SU-DHL-6 (cell line): ENCODE measurements around the gene SLC9A3.

Experiments
- EZH2phosphoT487 ChIP-seq: fragments of 200-600 bp; sonication (generic), shearing (Covaris generic); conservative IDR thresholded peaks from 2 replicates; pipeline ENCODE4 v1.6.1; 2018; ENCODE audit warnings: mild to moderate bottlenecking, antibody characterized with exemption, low read length, moderate library complexity, mixed read lengths
- TF ChIP-seq, protein P1 (sequence below): fragments of 200-600 bp; sonication (generic); IDR thresholded peaks from one replicate; pipeline ENCODE4 v1.5.1; 2017; ENCODE audit warnings: antibody characterized with exemption, mild to moderate bottlenecking, low read length, moderate library complexity; ENCODE audit not compliant: insufficient read depth, poor library complexity, severe bottlenecking

- TF ChIP-seq, protein P1, sequence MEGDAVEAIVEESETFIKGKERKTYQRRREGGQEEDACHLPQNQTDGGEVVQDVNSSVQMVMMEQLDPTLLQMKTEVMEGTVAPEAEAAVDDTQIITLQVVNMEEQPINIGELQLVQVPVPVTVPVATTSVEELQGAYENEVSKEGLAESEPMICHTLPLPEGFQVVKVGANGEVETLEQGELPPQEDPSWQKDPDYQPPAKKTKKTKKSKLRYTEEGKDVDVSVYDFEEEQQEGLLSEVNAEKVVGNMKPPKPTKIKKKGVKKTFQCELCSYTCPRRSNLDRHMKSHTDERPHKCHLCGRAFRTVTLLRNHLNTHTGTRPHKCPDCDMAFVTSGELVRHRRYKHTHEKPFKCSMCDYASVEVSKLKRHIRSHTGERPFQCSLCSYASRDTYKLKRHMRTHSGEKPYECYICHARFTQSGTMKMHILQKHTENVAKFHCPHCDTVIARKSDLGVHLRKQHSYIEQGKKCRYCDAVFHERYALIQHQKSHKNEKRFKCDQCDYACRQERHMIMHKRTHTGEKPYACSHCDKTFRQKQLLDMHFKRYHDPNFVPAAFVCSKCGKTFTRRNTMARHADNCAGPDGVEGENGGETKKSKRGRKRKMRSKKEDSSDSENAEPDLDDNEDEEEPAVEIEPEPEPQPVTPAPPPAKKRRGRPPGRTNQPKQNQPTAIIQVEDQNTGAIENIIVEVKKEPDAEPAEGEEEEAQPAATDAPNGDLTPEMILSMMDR: no peak
- TF ChIP-seq EZH2phosphoT487: no peak
These were observed 30.9 kb upstream of the SLC9A3 start for GRCh38 chr5:555058-555623.
